Sigmoid colon (tissue), 4 donors: ENCODE measurements around the gene TNFRSF17.
"Not testable (repeated sequence)": the region's sequence is repeated elsewhere in the genome, so short reads cannot be mapped to it uniquely, and the experiment has no call there.

Experiments used
- EP300 ChIP-seq, 4 donors: sonication (generic); formaldehyde crosslinking; IDR thresholded peaks; one replicate each; pipeline ENCODE4 v1.6.1; 2017; ENCODE audit warnings: antibody characterized with exemption in 4 of 4
- POLR2A ChIP-seq, 2 donors: fragments of 450-650 bp; IDR thresholded peaks; one replicate each; pipeline ENCODE4 v1.6.1; 2016; ENCODE audit warnings: antibody characterized with exemption in 2 of 2, mild to moderate bottlenecking in 2 of 2, moderate library complexity in 2 of 2
- TF ChIP-seq, protein P1 (sequence below), 4 experiments: fragments of 450-650 bp in 3 of 4; fragments of 200-600 bp in 1 of 4; IDR thresholded peaks; one replicate each; pipeline ENCODE4 v1.5.1; 2016 to 2019; ENCODE audit warnings: antibody characterized with exemption in 4 of 4, mild to moderate bottlenecking in 3 of 4, moderate library complexity in 2 of 4

DNA sequence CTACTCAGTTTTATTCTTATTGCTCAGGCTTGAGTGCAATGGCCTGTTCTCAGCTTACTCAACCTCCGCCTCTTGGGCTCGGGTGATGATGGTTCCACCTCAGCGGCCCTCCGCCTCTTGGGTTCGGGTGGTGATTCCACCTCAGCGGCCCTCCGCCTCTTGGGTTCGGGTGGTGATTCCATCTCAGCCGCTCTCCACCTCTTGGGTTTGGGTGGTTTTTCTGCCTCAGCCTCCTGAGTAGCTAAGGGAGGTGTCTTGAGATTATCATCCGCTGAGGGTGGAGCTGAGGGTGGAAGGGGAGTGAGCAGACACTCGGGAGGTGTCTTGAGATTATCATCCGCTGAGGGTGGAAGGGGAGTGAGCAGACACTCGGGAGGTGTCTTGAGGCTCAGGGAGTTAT lies 37.7 kb upstream of the TNFRSF17 start:
- TF ChIP-seq, protein P1, sequence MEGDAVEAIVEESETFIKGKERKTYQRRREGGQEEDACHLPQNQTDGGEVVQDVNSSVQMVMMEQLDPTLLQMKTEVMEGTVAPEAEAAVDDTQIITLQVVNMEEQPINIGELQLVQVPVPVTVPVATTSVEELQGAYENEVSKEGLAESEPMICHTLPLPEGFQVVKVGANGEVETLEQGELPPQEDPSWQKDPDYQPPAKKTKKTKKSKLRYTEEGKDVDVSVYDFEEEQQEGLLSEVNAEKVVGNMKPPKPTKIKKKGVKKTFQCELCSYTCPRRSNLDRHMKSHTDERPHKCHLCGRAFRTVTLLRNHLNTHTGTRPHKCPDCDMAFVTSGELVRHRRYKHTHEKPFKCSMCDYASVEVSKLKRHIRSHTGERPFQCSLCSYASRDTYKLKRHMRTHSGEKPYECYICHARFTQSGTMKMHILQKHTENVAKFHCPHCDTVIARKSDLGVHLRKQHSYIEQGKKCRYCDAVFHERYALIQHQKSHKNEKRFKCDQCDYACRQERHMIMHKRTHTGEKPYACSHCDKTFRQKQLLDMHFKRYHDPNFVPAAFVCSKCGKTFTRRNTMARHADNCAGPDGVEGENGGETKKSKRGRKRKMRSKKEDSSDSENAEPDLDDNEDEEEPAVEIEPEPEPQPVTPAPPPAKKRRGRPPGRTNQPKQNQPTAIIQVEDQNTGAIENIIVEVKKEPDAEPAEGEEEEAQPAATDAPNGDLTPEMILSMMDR (IDR thresholded peaks at IDR 0.05): not testable (repeated sequence)
- not testable (repeated sequence) for TF ChIP-seq EP300, POLR2A (IDR thresholded peaks at IDR 0.05)
